Tibial nerve (tissue), 4 donors: ENCODE results near the gene EIF1AD. TPM values are rescaled to one million over a fixed set of nuclear protein-coding genes. Genes with fewer than 3 reads are reported as not detected.

Experiments
- DNase-seq, 2 donors: peaks; one replicate each; pipeline ENCODE4 v3.0.0-alpha.2; 2019; ENCODE audit warnings: low spot score in 2 of 2
- H3K27ac ChIP-seq, 4 donors: fragments of 200-600 bp; sonication (generic) in 3 of 4; one replicate each; pipeline ENCODE4 v1.5.1; 2017 to 2019; ENCODE audit warnings: mild to moderate bottlenecking in 1 of 4
- H3K27me3 ChIP-seq, 2 donors: fragments of 200-600 bp; sonication (generic) in 1 of 2; one replicate each; pipeline versions ENCODE4 v1.5.1 to v1.6.0; 2017 to 2019
- H3K36me3 ChIP-seq, 3 donors: fragments of 200-600 bp; sonication (generic); one replicate each; pipeline ENCODE4 v1.5.1; 2018 to 2019
- H3K4me1 ChIP-seq, 4 donors: fragments of 200-600 bp; sonication (generic) in 3 of 4; one replicate each; pipeline ENCODE4 v1.5.1; 2017 to 2019
- H3K4me3 ChIP-seq, 4 donors: fragments of 200-600 bp; sonication (generic) in 3 of 4; one replicate each; pipeline ENCODE4 v1.5.1; 2017 to 2019; ENCODE audit warnings: mild to moderate bottlenecking in 1 of 4, moderate library complexity in 1 of 4
- H3K9me3 ChIP-seq, 4 donors: fragments of 200-600 bp; sonication (generic) in 3 of 4; one replicate each; pipeline ENCODE4 v1.5.1; 2017 to 2019
- EP300 ChIP-seq, 2 donors: sonication (generic); formaldehyde crosslinking; IDR thresholded peaks; one replicate each; pipeline ENCODE4 v1.6.1; 2017; ENCODE audit warnings: antibody characterized with exemption in 2 of 2, mild to moderate bottlenecking in 1 of 2
- POLR2A ChIP-seq, 2 donors: fragments of 450-650 bp; IDR thresholded peaks; one replicate each; pipeline ENCODE4 v1.6.1; 2017; ENCODE audit warnings: antibody characterized with exemption in 2 of 2, mild to moderate bottlenecking in 2 of 2, moderate library complexity in 2 of 2
- WGBS, 2 donors: methylation state at CpG; one replicate each; pipeline ENCODE4 v1.1.5; 2018; 5-methylcytosine and 5-hydroxymethylcytosine counted together
- total RNA-seq, 4 donors: library from RNA; depleted of rRNA; stranded (reverse); fragments of >200 nt; gene quantifications; one replicate each; pipeline ENCODE4 v1.1.0, GENCODE V29; 2016
- TF ChIP-seq, protein P1 (sequence below), 5 experiments: fragments of 200-600 bp in 3 of 5; fragments of 450-650 bp in 2 of 5; sonication (generic) in 3 of 5; IDR thresholded peaks; one replicate each; pipeline ENCODE4 v1.5.1; 2016 to 2019; ENCODE audit warnings: antibody characterized with exemption in 5 of 5, mild to moderate bottlenecking in 3 of 5, moderate library complexity in 2 of 5

The EIF1AD gene
- 10 to 100 TPM; 27.0 to 40.6 (median 29.5) TPM for total RNA-seq

- Histone ChIP-seq H3K36me3 (peaks cover 0 to 53% (median 13%) of the 10 kb centered on the region in 3 donors), H3K4me1 (peaks cover 0 to 29% (median 16%) of the 10 kb centered on the region in 4 donors), H3K27ac (peak within 1 kb of the TSS; percentile 89 to 96 (median 90)), H3K4me3 (peak within 1 kb of the TSS; percentile 68 to 83 (median 75)), H3K27me3 (no peaks in the 10 kb centered on the region), H3K9me3 (no peaks in the 10 kb centered on the region)
- TF ChIP-seq EP300 (IDR thresholded peaks at IDR 0.05): peak in 1 of 2 donors; percentile 98
- TF ChIP-seq, protein P1, sequence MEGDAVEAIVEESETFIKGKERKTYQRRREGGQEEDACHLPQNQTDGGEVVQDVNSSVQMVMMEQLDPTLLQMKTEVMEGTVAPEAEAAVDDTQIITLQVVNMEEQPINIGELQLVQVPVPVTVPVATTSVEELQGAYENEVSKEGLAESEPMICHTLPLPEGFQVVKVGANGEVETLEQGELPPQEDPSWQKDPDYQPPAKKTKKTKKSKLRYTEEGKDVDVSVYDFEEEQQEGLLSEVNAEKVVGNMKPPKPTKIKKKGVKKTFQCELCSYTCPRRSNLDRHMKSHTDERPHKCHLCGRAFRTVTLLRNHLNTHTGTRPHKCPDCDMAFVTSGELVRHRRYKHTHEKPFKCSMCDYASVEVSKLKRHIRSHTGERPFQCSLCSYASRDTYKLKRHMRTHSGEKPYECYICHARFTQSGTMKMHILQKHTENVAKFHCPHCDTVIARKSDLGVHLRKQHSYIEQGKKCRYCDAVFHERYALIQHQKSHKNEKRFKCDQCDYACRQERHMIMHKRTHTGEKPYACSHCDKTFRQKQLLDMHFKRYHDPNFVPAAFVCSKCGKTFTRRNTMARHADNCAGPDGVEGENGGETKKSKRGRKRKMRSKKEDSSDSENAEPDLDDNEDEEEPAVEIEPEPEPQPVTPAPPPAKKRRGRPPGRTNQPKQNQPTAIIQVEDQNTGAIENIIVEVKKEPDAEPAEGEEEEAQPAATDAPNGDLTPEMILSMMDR (IDR thresholded peaks at IDR 0.05): peak in 2 of 5 experiments; percentile 42 to 44
- TF ChIP-seq POLR2A (IDR thresholded peaks at IDR 0.05): peak; percentile 16 to 48
- 0% methylated on average over 47 to 55 of the region's 55 CpGs for WGBS, 2 donors
- DNase-seq: peak; percentile 77 to 92
These were observed at the start of gene EIF1AD, which contains the start of gene BANF1 for GRCh38 chr11:66001942-66002647. Gene EIF1AD, minus strand, starts transcription at chr11:66002157. Its CDS starts 1,768 bp downstream, at chr11:66000389. Gene BANF1, plus strand, starts transcription at chr11:66002503. Its CDS starts 748 bp downstream, at chr11:66003251.

- peaks cover 0 to 28% (median 4%) of the 10 kb centered on the region in 3 donors for H3K36me3 ChIP-seq
- peak overlapping the region; percentile 85 to 95 (median 92) for H3K27ac ChIP-seq
- H3K4me3 ChIP-seq: peak overlapping the region; percentile 72 to 94 (median 88)
- peaks cover 0 to 22% of the 10 kb centered on the region in 2 donors for H3K27me3 ChIP-seq
- peaks cover 0 to 55% (median 16%) of the 10 kb centered on the region in 4 donors for H3K4me1 ChIP-seq
- no peak for DNase-seq
- TF ChIP-seq POLR2A (IDR thresholded peaks at IDR 0.05): no peak
- TF ChIP-seq, protein P1 (IDR thresholded peaks at IDR 0.05): no peak
- no peak for TF ChIP-seq EP300 (IDR thresholded peaks at IDR 0.05)
- H3K9me3 ChIP-seq: no peaks in the 10 kb centered on the region
- WGBS, 2 donors: 7 to 13% methylated on average over 12 of the region's 12 CpGs
These were observed 49.4 kb upstream of the EIF1AD start for GRCh38 chr11:66051371-66051765.

- DNase-seq: no peak
- H3K27ac ChIP-seq: peak overlapping the region; percentile 85 to 95 (median 92)
These were observed 48.7 kb upstream of the EIF1AD start for GRCh38 chr11:66050581-66051231.

GRCh38 chr11:66048547-66049323 is 46.8 kb upstream of the EIF1AD start, which contains the start of gene GAL3ST3:
Gene GAL3ST3, minus strand, starts transcription at chr11:66049161. Its CDS starts 3,746 bp downstream, at chr11:66045415.
- H3K4me3 ChIP-seq: peak within 1 kb of the TSS in 1 of 4 donors; percentile 28
- WGBS, 2 donors: 8 to 12% methylated on average over 26 to 36 of the region's 39 CpGs
- H3K27ac ChIP-seq: peak within 1 kb of the TSS in 3 of 4 donors; percentile 18 to 51 (median 22)
- peaks cover 0 to 2% (median 0%) of the 10 kb centered on the region in 3 donors for H3K36me3 ChIP-seq
- no peak for DNase-seq
- H3K9me3 ChIP-seq: no peaks in the 10 kb centered on the region
- H3K4me1 ChIP-seq: peaks cover 0 to 38% (median 19%) of the 10 kb centered on the region in 4 donors
- peaks cover 0 to 23% of the 10 kb centered on the region in 2 donors for H3K27me3 ChIP-seq
- TF ChIP-seq, protein P1 (IDR thresholded peaks at IDR 0.05): no peak
- no peak for TF ChIP-seq EP300 (IDR thresholded peaks at IDR 0.05)
- no peak for TF ChIP-seq POLR2A (IDR thresholded peaks at IDR 0.05)

More at GRCh38 chr11:66050581-66051231, 48.7 kb upstream of the EIF1AD start:
- Histone ChIP-seq H3K27me3 (peaks cover 0 to 23% of the 10 kb centered on the region in 2 donors), H3K4me1 (peaks cover 0 to 51% (median 16%) of the 10 kb centered on the region in 4 donors), H3K9me3 (no peaks in the 10 kb centered on the region), H3K4me3 (peak overlapping the region in 1 of 4 donors; percentile 90), H3K36me3 (peaks cover 0 to 22% (median 4%) of the 10 kb centered on the region in 3 donors)
- WGBS, 2 donors: 66 to 72% methylated on average over 5 of the region's 5 CpGs
- TF ChIP-seq POLR2A (IDR thresholded peaks at IDR 0.05): no peak
- TF ChIP-seq EP300 (IDR thresholded peaks at IDR 0.05): no peak
- TF ChIP-seq, protein P1 (IDR thresholded peaks at IDR 0.05): no peak
